Skeletal muscle cell (primary cell): ENCODE results near the gene SLC36A2.

ENCODE experiments used
- DNase-seq: peaks from one replicate; pipeline ENCODE4 v3.0.0-alpha.2; 2010; ENCODE audit warnings: low read depth
- H3K4me3 ChIP-seq: 2 replicates; pipeline ENCODE4 v1.5.1; 2011; ENCODE audit warnings: low read depth, mild to moderate bottlenecking, control low read depth, low read length, moderate library complexity

Gene SLC36A2

GRCh38 chr5:151293624-151294023, 53.7 kb downstream of the SLC36A2 start:
- no peak for DNase-seq
- H3K4me3 ChIP-seq: no peak overlapping the region

GRCh38 chr5:151288180-151288579, 59.2 kb downstream of the SLC36A2 start:
- H3K4me3 ChIP-seq: no peak overlapping the region
- no peak for DNase-seq

- H3K4me3 ChIP-seq: no peak overlapping the region
- DNase-seq: no peak
Measured at GRCh38 chr5:151286246-151286645, 61.1 kb downstream of the SLC36A2 start.

GRCh38 chr5:151285683-151286082, 61.7 kb downstream of the SLC36A2 start:
- DNase-seq: no peak
- no peak overlapping the region for H3K4me3 ChIP-seq

- DNase-seq: no peak
Measured at GRCh38 chr5:151284392-151284967, 62.9 kb downstream of the SLC36A2 start.

GRCh38 chr5:151283120-151283825, 64.1 kb downstream of the SLC36A2 start:
- no peak overlapping the region for H3K4me3 ChIP-seq
- no peak for DNase-seq

More at GRCh38 chr5:151284392-151284967, 62.9 kb downstream of the SLC36A2 start:
- H3K4me3 ChIP-seq: no peak overlapping the region

- DNase-seq: no peak
- H3K4me3 ChIP-seq: no peak overlapping the region
Measured at GRCh38 chr5:151281001-151281639, 66.2 kb downstream of the SLC36A2 start.

- H3K4me3 ChIP-seq: no peak overlapping the region
- no peak for DNase-seq
Measured at GRCh38 chr5:151280443-151280842, 66.9 kb downstream of the SLC36A2 start.

- no peak for DNase-seq
- no peak overlapping the region for H3K4me3 ChIP-seq
Measured at GRCh38 chr5:151278845-151279244, 68.5 kb downstream of the SLC36A2 start.

GRCh38 chr5:151275803-151276202, 71.6 kb downstream of the SLC36A2 start:
- no peak for DNase-seq
- no peak overlapping the region for H3K4me3 ChIP-seq

- no peak overlapping the region for H3K4me3 ChIP-seq
- DNase-seq: no peak
Measured at GRCh38 chr5:151274666-151275065, 72.7 kb downstream of the SLC36A2 start.

GRCh38 chr5:151271336-151271735, 76.0 kb downstream of the SLC36A2 start:
- DNase-seq: no peak
- no peak overlapping the region for H3K4me3 ChIP-seq

- peak; percentile 57 for DNase-seq
- H3K4me3 ChIP-seq: no peak overlapping the region
Measured at GRCh38 chr5:151270599-151270998, 76.8 kb downstream of the SLC36A2 start.

GRCh38 chr5:151267491-151268260, 79.7 kb downstream of the SLC36A2 start:
- no peak overlapping the region for H3K4me3 ChIP-seq
- no peak for DNase-seq
